Measurements from ENCODE around the gene BHLHE41.
A peak's percentile ranks its signal among the peaks of the same experiment; 100 is the strongest.

BHLHE41 gene

DNA sequence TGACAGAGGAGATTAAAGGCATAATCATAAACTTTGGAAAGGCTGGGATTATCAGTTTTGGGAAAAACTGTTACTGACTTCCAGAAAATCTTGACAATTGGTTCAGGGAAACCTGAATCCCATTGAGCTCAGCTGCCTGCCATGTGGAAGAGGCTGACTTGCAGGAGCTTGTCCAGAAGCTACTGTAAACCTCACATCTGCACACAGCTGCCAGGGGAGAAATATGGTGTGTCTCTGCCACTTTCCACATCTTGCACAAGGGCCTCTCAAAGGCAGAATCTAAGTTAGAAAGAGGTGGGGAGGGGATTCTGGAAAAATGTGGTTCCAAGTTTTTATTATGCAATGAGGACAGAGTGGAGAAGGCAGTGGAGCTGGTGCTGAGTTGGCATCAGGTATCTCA, 8.7 kb upstream of the BHLHE41 start:
- DNase-seq, result no peak

DNA sequence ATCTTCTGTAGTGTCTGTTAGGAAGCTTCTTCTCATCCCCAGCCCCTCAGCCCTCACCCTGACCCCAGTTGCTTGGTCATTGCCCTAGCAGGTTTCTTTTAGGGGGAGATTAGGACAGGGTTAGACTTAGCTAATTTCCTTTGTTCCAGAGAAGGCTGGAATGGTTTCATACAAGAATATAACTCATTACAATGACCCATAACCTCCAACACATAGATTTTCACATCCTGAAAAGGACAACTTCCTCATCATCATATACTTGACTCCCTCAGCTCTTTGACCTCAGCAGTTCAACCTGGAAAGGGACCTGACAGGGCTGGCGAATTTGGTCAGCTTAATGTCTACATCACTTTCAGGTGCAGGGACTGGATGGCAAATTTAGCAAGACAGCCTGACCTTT, 8.0 kb upstream of the BHLHE41 start:
- no peak for DNase-seq

DNA sequence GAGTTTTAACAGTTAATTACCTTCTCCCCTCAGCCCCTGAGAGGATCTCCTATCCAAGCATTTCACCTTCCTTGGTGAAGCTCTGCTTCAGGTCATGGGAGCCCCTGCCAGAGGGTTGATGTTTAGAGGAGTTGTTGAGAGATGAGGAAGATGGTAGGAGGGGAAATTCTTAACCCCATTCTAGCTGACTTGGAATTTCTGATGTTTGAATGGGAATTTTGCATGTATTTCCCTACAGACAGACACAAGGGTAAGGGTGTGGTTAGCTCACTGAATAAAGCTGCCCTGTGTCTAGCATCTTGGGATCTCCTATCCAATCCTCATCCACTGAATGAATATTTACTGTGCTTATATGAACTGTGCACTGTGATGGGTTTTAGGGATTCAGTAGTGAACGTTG, 7.1 kb upstream of the BHLHE41 start:
- no peak for DNase-seq

DNA sequence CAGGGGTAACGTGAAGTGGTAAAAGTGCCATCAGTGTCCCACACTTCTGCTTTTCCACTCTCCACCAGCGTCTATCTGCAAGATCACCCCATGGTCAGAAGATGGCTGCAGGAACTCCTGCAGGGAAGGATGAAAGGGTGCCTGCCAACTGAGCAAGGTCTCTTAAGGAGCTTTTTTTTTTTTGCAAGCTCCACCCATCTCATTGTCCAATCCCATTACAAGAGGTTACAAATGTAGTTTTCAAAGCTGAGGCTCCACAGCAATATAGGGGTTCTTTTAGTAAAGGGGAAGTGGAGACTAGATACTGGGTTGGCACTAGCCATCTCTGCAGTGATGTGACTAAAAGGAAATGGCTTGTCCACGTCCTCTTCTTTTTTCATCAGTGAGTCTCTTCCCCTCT, 5.9 kb upstream of the BHLHE41 start:
- DNase-seq, result no peak

DNA sequence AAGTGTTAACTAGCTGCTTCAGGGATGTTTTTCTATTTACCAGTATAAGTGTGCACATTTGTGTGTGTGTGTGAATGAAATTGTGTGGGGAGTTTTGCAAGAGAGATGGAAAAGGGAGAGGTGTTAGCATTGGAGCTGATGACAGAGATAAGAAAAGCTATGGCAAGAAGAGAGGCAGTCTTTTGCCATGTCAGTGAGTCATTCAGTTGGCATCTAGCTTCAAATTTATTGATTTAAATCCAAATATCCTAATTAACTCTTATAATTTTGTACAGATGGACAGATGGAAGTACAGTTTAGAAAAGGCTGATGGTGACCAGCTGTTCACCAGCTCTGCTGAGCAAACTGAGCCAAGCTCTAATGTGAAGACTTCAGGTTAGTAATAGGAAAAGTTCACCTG, 3.3 kb upstream of the BHLHE41 start:
- no peak for DNase-seq

DNA sequence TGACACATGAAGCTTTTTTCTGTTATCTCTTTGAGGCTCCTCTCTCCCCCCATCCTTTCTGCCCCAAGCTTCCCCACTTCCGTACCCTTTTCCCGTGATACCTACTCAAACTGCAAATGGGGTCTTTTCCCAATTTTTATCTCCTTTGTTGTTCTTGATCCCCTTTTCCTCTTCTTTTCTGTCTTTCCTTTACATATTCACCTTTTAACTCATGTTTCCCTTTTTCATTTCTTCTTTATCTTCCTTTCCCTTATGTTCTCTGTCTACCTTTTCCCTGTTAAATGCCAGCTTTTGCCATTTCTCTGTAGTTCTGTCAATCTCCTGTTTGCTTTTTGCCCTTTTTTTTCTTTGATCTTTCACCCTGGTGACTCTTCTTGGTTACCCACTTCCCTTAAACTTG, 2.6 kb upstream of the BHLHE41 start:
- no peak for DNase-seq

DNA sequence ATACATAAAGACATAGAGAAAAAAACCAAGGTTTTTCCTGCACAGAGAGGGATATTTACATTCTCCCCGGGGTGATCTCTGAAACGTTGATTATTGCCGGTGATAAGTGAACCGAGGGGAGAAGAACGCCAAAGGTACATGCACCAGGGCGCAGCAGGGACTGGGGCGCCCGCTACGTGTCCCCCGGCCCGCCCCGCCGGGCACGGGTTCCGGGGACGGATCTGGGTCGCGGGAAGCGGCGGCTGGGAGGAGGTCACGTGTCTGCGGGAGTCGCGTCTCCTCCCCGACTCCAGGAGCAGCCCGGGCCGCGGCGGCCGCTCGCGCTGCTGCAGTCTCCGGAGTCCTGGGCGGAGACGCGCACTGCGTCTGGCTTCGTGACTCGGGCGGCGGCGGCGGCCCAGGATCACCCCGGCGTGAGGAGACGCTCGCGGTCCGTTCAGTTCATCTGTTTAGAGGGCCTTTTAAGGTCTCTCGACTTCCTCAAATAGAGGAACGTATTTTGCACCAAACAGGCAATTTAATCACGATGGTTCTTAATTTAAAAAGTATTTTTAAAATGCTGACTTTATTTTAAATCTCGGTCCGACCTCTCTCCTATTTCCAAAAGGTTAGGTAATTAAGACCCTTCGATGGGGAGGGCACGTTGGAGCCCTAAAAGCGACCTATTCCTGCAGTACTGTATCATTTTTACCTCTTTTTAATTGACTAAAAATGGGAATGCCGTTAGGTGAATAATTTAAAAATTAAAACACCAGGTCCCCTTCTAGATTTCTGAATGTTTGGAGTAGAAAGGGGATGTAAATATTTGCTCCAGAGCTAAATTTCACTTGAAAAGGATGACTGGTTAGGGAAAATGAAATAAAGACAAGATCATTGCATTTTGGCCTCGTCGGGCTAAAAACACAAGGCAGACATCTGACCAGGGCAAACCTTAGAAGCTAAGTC, 1.8 kb upstream of the BHLHE41 start:
- DNase-seq, result peak; percentile 70

DNA sequence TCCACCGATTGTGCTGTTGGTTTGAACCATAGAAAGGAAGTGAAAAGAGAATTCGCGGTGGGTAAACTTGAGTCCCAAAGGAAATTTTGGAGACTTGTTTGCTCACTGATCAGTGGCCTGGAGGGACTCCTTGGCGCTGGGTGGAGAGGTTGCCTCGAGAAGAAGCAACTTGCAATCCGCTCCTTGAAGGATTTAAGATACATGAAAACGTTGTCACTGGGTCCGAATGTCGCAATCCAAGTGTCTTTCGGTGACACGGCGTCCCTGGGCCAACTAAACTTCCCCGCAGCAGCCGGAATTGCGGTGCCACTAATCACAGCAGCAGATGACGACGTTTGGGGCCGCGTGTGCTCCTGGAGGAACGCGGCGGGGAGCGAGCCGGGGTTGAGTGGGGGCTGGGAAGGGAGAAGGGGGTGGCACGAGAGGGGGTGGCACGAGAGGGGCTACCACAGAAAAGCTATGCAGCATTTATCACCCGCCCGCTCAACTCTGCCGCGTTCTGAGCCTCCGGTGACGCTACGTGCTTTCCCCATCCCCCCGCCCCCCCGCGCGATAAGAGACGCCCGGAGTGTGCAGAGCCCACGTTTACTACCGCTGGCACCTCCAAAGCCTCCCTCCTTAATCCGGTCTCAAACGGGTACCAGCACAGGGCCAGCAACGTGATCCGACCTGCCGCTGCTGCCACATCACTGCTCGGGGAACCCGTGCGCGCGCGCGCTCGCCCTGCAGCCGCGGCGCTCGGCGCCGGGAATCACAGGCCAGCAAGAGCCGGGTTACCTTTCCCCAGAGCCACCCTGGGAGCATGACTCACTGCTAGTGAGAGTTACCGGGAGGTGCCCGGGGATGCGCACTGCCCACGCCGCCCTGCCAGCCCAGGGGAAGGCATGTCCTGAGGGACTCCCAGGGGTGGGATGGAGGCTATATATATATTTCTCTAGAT, 833 bp upstream of the BHLHE41 start:
- DNase-seq, result peak; percentile 81

DNA sequence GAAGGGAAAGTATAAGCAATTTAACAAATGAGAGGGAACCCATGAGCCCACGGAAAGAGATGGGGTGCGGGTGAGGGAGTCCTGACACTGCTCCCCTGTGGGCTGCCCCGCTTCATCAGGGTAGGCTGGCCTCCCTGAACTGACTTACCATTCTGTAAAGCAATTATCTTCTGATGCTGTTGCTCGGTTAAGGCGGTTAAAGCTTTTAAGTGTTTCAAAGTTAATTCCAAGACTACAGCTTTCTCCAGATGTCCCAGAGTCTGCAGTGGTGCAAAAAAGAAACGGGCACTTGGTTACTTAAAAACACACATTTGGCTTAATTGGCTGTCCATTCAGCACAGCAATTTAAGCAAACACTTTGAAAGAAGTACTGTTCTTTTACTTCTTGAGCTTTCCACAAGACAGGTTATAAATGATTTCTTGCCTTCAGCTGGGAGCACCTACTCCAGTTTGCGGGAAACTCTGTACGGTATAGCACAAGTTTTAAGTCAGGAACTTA, 1.3 kb downstream of the BHLHE41 start:
- DNase-seq, result no peak

DNA sequence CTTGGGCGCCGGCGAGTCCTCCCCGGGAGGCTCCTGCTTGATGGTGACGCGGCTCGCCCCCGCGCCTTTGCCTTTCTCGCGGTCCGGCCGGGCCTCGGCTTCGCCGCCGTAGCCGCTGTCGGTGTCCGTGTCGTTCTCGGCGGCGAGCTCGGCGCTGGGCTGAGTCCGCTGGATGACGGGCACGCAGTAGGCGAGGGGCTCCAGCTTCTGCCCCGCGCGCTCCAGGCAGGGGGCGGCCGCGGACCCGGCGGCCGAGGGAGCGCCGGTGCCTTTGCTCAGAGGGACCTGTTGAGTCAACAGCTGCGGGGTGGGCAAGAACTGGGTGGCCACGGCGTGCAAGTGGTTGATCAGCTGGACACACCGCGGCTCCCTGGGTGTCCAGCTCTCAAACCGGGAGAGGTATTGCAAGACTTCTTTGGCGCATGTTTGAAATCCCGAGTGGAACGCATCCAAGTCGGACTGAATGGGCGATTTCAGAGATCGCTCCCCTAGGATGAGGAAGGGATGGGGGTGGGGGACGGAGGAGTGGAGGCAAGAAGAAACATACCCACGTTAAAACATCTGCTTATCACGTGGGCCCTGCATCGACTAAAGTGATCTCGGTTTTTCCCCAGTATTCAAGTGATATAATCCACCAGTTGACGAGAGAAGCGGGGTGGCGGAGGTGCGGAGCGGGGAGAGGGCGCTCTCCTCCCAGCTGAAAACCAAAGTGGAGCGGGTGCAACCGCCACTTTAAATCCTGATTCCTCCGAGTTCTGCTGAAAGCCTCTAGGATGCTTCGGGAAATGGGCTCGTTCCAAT, 2.0 kb downstream of the BHLHE41 start:
- DNase-seq, result peak; percentile 54

DNA sequence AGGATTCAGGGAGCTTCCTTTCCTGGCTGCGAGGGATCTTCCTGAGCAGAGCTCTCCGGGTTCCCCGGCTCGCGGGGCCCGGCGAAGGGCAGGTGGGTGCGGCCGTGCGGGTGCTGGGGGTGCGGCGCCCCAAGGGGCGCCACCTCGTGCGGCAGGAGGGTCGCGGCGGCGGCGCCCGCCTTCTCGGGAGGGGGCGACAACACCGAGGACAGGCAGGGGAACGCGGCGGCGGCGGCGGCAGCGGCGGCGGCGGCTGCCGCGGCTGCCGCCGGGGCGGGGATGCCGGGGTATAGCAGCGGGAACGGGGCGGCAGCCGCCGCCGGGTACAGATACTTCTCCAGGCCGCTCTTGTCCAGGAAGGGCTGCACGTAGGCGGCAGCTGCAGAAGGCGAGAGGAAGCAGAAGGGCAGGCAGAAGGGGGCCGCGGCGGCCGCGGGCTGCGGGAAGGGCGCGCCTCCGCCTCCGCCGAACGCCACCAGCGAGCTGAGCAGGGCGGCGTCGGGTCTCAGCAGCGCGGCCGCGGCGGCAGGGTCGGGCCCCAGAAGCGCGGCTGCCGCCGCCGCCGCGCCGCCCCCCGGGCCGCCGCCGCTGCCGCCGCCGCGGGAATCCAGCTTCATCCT, 2.7 kb downstream of the BHLHE41 start:
- peak; percentile 54 for DNase-seq

DNA sequence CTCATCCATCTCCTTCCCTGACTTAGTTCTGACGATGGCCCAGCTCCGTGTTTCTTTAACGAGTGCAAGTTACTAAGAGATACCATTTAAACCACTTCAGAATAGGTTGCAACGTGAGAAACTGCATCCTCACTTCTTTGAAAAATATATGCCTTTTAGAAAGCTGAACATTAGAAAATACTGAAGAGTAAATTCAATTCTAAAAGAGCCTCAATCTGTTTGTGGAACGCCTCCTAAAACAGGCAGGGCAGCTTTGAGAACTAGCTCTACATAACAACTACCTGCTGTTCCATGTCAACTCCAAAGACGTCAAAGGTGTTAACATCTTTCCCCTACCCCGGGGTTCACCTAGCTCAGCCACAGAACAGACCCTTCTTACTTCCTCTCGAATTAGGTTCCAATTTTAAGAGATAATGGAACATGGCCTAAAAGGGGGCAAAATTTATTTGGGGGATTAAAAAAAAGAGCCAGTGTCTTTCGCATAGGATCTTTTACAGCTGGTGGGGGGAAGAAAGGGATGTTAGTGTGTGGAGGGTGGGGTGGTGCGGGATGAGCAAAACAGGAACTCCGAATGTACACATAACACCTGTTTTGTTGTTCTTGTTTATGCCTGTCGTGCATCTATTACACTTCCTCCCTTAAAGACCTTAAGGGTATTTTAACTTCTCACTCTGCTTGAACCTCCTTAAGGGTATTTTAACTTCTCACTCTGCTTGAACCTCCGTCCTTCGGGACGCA, 3.3 kb downstream of the BHLHE41 start:
- DNase-seq, result no peak

DNA sequence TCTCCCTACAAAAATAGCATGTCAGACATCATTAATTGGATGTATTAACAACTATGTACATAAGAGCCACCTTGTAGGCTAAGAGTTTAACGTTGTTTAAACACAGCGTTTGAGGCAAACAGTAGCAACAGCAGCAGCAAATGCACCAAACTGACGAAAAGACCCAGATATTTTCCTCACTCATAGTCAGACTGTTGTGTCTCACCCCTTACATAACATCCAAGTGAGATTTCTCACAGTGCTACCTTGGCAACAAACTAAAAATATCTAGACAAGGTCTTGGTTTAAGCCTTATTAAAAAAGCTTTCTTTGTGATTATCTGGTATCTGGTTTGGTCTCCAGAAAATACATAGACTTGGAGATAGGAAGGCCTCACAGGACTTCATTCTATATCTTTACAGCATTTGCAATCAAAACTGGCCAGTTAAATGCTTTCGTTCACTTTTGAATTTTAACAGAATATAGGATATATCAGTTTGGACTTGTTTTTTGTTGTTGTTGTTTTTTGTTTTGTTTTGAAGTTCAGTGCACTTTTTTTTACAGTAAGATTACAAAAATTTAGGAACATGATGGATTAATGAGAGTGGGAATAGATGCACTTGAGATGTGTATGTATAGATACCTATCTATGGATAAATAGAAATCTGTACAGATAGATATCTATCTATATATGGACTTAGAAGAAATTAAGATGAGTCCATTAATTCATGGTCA, 4.1 kb downstream of the BHLHE41 start:
- DNase-seq, result no peak

DNA sequence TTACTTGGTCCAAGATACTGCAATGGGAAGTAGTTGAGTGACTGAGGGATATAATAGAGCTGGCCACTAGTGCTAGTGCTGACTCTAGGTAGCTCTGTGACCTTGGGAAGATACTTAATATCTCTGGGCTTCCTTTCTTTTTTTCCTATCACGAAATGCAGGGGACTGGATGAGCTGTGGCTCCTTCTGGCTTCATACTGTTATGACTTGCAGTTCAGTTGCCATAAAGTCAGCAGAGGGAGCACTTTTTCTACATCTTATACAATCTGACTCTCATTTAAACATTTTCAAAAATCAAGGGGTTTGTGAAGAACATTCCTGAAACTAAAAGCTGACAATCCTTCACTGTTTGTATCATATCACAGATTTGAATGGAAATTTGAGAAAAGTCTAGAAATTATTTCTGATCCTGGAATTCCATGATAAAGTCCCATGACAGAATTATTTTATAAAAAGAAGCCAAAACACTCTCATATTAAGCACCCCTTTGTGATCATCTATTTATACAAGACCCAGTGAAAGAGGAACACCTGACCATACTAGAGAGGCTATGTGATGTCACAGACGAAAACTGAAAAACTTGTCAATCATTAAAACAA, 5.3 kb downstream of the BHLHE41 start:
- DNase-seq, result peak; percentile 60

DNA sequence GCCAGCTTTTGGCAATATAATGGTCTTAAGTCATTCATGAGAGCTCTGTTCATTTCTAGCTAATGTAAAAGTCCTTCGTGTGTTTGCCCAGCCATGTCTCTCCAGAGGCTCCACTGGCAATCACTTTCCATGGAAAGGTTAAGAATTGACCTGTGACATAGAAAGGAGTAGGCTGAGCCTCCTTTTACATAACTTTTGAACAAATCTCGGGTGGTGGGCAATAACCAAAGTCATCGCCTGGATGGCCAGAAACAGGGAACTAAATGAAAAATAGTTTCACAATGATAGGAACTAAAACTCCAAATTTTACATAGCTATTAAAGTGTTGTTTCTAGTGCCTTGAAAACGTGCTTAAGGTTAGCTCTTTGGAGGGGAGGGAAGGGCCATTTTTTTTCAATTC, 6.5 kb downstream of the BHLHE41 start:
- no peak for DNase-seq

DNA sequence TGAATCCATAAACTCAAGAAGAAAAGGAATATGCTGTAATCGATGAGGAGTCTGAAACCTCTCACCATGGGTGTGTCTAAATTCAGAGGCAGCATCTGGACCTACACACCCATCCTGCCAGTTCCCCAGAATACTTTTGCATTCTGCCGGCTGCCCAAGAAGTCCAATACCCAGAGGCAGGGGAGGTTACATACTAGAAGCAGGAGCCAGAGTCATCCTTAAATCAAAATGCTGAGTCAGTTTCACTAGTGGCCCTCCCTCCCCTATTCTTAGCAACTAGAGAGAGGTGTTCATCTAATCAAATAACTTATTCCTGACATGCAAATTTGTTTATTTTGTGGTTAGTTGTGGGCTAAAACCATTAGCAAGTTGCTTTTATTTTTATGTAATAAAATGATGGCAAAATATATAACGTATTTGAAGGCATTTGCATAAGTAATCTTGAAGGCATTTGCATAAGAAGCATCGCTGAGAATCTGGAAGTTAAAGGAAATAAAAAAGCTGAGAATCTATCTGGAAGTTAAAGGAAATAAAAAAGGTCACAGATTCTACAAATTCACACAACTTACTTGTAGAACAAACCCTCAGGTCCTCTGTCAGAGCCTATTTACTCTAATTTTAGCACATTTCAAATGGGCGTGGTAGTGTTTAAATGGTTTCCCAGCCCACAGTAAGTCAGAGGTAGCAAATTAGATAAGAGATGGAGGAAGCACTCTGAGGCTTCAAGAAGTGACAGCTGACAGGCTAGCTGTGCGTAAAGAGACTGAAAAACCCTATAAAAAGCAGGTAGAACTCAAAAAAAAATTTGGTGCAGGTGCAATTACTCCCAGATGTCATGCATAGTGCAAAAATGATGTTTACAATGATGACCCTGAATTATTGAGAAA, 7.8 kb downstream of the BHLHE41 start:
- DNase-seq, result no peak

DNA sequence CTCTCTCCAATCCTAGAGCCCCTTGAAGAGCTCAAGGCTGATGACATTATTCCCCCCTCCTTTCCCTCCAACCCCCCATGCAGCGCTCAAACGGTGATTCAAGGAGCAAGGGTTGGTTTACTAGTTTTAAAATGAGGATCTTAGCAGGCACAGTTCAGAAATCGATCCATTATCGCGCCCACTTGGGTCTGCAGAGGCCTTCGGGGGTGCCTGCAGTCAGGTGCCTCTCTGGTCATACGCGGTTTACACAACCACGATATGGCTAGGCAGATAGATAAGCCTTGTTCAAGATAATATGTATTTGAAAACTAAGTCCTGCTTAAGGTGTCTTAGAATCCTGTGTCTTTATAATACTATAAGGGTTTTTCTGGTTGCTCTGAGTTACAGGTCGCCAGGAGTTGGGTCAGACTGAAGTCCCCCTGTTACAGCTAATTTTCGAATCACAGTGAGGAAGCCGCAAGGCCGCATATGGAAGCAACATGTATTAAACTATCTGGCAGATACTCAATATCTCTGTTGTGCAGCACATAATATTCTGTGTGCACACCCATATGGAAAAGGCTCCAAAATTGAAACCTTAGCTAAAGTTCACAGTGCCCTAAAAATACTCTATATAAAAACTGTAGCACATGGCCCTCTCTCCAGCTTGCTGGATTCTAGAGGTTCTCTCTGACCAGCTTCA, 10.0 kb downstream of the BHLHE41 start:
- no peak for DNase-seq

DNA sequence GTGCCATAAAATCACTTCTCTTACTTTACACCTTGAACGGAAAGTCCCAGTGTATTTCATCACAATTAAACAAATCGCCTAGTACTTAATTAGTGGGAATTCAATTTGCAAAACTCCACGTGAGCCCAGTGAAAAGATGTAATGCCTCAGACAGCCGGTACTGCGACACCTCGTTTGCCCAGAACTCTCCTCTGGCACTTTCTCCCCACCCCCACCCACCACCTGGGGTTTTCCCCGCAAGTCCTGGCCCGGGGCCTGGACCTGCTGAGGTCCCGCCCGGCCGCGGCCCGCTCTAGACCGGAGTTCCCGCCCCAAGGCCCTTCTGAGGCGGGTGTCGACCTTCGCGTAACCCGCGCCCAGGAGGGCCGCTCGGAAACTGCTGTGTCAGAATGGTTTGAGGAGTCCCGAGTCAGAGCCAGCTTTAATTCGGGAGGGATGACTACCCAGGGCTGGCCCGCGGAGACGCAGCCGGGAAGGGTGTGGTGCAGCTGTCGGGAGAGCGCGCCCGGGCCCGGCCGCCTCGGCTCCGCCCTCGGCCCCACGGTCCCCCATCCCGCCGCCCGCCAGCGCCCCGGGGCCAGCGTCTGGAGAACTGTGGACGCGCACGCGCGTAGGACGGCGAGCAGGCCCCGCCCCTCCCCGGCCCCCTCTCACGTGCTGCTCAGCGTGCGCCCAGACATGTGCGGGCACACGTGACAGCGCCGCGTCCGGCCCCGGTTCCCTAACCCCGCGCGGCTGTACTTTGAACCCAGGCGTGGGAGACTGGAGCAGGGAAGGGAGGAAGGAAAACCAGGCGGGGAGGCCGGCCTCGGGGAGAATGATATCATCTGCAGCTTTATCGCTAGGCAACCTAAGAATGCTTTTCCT, 10.8 kb downstream of the BHLHE41 start:
- peak; percentile 68 for DNase-seq

All from NCI-H1105 treated with DMSO at 0.1 percent for 48 hours (cell line).